ENCODE data around the gene APOF.
"Not testable (repeated sequence)": the region's sequence is repeated elsewhere in the genome, so short reads cannot be mapped to it uniquely, and the experiment has no call there.

APOF gene

DNA sequence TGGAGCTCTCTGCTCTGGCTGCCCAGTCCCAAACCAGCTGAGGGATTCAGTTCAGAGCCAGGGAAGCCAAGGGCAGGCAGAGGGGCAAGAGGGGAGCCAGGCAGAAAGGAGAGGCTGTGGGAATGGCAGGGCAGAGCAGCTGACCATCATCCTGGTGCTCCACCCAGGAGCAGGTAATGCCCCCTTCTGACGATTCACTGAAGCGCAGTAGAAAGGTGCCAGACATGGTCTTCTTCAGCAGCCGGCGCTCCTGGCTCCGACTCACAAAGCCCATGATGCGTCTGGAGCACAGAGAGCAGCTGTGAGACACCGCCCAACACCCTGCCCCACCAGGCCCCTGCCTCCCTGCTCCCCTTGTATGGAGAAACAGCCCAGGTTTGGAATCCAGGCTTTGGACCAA lies 16.0 kb downstream of the APOF start:
- peak; percentile 22 for DNase-seq (ENCODE audit: low read depth)
- H3K4me3 ChIP-seq (ENCODE audit: low read length): no peak overlapping the region
- TF ChIP-seq, protein P1, sequence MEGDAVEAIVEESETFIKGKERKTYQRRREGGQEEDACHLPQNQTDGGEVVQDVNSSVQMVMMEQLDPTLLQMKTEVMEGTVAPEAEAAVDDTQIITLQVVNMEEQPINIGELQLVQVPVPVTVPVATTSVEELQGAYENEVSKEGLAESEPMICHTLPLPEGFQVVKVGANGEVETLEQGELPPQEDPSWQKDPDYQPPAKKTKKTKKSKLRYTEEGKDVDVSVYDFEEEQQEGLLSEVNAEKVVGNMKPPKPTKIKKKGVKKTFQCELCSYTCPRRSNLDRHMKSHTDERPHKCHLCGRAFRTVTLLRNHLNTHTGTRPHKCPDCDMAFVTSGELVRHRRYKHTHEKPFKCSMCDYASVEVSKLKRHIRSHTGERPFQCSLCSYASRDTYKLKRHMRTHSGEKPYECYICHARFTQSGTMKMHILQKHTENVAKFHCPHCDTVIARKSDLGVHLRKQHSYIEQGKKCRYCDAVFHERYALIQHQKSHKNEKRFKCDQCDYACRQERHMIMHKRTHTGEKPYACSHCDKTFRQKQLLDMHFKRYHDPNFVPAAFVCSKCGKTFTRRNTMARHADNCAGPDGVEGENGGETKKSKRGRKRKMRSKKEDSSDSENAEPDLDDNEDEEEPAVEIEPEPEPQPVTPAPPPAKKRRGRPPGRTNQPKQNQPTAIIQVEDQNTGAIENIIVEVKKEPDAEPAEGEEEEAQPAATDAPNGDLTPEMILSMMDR (IDR thresholded peaks at IDR 0.05; ENCODE audit: insufficient read depth, low read depth, low read length, missing control alignments): no peak

DNA sequence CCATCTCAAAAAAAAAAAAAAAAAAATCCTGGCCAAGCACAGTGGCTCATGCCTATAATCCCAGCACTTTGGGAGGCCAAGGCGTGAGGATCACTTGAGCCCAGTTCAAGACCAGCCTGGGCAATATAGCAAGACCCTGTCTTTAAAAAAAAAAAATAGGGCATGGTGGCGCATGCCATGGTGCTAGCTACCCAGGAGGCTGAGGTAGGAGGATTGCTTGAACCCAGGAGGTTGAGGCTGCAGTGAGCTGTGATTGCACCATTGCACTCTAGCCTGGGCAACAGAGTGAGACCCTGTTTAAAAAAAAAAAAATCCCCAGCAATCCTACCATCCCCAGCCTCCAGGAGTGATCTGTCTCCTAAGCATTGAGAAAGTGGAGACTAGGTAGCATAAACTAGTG lies 20.4 kb downstream of the APOF start:
- H3K4me3 ChIP-seq (ENCODE audit: low read length); DNase-seq (ENCODE audit: low read depth): not testable (repeated sequence)

DNA sequence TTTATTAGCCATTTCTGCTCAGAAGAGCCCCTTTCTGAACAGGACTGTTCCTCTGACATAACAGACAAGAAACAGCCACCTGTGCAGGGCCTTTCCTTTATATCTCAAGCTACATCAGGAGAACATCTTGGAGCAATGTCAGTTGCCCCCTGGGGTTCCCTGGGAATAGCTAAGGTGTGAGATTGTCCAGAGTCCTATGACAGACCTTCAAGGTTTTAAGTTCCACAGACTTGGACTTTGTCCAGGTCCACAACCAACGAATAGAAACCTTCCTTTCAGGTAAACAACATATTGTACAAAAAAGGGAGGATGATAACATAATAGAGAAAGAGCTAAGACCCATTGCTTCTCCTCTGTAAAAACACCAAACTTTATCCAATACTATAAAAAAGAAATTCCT lies 21.0 kb downstream of the APOF start:
- TF ChIP-seq, protein P1 (IDR thresholded peaks at IDR 0.05; ENCODE audit: insufficient read depth, low read depth, low read length, missing control alignments): no peak
- DNase-seq (ENCODE audit: low read depth): no peak
- H3K4me3 ChIP-seq (ENCODE audit: low read length): no peak overlapping the region

DNA sequence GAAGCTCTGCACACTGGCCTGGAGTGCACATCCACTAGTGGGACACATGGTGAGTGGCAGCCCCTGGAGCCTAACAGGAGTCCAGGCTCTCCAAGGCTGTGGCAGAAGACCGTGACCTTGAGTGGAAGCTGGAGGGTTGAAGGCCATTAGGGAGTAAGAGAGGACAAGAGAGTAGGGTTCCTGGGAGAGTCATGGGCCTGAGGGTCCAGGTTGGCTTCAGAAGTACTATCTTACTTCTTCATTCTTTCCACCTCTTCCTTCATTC lies 23.6 kb downstream of the APOF start:
- H3K4me3 ChIP-seq (ENCODE audit: low read length): no peak overlapping the region
- no peak for DNase-seq (ENCODE audit: low read depth)

DNA sequence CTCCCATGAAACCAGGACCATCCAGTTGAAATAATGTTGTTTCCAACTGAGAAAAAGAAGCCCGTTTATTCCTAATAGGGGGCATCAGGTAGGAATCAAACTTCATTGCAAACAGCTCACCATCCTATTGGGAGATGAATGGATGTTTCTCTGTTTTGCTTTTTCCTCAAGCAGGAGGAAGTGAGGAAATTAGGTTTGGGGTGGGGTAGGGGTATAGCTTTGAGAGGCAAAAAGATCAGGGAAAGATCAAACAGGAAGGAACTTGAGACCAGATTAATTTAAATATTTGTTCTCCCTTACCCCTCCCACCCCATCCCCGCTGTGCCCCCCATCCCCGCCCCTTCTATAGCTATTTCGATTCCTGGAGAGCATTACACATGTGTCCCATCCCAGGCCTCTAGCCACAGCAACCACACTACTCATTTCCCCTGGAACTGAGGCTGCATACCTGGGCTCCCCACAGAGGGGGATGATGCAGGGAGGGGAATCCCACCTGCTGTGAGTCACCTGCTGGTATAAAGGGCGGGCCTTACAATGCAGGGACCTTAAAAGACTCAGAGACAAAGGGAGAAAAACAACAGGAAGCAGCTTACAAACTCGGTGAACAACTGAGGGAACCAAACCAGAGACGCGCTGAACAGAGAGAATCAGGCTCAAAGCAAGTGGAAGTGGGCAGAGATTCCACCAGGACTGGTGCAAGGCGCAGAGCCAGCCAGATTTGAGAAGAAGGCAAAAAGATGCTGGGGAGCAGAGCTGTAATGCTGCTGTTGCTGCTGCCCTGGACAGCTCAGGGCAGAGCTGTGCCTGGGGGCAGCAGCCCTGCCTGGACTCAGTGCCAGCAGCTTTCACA lies 24.1 kb downstream of the APOF start, which contains the start of gene IL23A:
IL23A (plus strand) TSS at position 577 of the 850 bp plus-strand sequence; CDS start at position 738, 161 bp downstream.
- DNase-seq (ENCODE audit: low read depth): peak; percentile 93
- H3K4me3 ChIP-seq (ENCODE audit: low read length): no peak within 1 kb of the TSS
- TF ChIP-seq, protein P1 (IDR thresholded peaks at IDR 0.05; ENCODE audit: insufficient read depth, low read depth, low read length, missing control alignments): no peak

More for the DNA sequence above, 23.6 kb downstream of the APOF start:
- TF ChIP-seq, protein P1 (IDR thresholded peaks at IDR 0.05; ENCODE audit: insufficient read depth, low read depth, low read length, missing control alignments): no peak

DNA sequence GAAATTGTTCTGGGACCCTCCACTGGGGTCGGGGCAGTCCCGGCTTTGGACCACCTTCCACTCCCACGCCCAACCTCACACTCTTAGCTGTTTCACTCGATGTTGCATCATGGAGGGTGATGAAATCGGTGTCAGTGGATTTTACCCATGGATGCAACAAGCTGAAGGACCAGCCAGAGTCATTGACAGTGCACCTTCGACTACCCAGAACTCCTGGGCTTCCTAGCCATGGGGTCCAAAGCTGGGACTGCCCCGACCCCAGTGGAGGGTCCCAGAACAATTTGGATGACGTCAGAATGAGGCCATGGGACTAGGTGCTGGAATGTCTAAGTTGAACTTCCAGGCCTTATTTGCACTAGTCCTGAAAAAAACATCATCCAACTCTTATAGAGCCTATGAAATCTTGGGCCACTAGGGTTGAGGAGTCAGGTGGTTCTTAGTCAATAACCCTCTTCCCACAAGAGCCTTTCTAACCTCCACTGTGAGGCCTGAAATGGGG lies 24.9 kb downstream of the APOF start:
- no peak overlapping the region for H3K4me3 ChIP-seq (ENCODE audit: low read length)
- peak; percentile 27 for DNase-seq (ENCODE audit: low read depth)
- TF ChIP-seq, protein P1 (IDR thresholded peaks at IDR 0.05; ENCODE audit: insufficient read depth, low read depth, low read length, missing control alignments): no peak

DNA sequence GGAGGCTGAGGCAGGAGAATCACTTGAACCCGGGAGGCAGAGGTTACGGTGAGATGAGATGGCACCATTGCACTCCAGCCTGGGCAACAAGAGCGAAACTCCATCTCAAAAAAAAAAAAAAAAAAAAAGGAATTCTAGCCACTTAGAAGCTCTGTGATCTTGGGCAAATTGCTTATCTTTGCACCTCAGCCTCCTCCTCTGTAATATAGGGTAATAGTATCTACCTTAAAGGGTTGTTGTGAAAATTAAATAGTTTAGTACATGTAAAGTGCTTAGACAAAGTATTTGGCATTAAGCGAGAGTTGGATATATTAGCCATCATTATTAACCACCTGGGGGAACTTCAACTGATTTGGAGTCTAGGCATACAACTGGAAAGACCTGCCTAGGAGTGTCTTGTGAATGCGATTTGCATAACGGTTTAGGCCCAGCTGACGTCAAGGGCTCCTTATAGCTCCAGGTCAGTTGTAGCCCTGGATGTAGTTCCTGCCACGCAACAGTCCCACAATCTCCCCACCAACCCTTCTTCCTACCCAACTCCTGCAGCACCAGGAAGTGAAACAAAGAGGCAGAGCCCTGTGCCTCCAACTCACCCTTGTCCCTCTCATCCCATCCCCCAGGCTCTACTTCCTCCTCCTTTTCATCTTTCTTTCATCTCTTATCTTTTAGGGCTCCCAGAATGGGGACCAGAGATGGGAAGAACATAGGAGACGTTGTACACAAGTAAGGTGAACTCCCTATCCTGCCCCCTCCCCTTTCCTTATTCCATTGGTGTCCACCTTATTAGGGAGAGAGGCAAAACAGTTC lies 26.1 kb downstream of the APOF start:
- H3K4me3 ChIP-seq (ENCODE audit: low read length): no peak overlapping the region
- TF ChIP-seq, protein P1 (IDR thresholded peaks at IDR 0.05; ENCODE audit: insufficient read depth, low read depth, low read length, missing control alignments): no peak
- DNase-seq (ENCODE audit: low read depth): peak; percentile 62

DNA sequence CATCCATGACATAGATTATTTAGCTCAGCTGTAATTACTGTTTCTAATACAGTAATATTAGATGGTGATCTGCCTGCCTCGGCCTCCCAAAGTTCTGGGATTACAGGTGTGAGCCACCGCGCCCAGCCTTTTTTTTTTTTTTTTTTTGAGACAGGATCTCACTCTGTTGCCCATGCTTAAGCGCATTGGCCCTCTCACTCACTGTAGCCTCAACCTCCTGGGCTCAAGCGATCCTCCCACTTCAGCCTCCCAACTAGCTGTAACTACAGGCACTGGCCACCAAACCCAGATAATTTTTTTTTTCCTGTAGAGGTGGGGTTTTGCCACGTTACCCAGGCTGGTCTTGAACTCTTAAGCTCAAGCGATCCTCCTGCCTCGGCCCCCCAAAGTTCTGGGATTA lies 27.1 kb downstream of the APOF start:
- H3K4me3 ChIP-seq (ENCODE audit: low read length); DNase-seq (ENCODE audit: low read depth): not testable (repeated sequence)

Data from epithelial cell of esophagus (primary cell).